HG03378 (cell line): Measurements from ENCODE around the gene EXOC3.

Experiments used
- ATAC-seq: cut with Tn5 transposase; IDR thresholded peaks from one replicate; pipeline ENCODE4 v1.9.1; 2021; ENCODE audit warnings: mild to moderate bottlenecking, moderate library complexity; ENCODE audit not compliant: unreplicated experiment

Gene EXOC3

DNA sequence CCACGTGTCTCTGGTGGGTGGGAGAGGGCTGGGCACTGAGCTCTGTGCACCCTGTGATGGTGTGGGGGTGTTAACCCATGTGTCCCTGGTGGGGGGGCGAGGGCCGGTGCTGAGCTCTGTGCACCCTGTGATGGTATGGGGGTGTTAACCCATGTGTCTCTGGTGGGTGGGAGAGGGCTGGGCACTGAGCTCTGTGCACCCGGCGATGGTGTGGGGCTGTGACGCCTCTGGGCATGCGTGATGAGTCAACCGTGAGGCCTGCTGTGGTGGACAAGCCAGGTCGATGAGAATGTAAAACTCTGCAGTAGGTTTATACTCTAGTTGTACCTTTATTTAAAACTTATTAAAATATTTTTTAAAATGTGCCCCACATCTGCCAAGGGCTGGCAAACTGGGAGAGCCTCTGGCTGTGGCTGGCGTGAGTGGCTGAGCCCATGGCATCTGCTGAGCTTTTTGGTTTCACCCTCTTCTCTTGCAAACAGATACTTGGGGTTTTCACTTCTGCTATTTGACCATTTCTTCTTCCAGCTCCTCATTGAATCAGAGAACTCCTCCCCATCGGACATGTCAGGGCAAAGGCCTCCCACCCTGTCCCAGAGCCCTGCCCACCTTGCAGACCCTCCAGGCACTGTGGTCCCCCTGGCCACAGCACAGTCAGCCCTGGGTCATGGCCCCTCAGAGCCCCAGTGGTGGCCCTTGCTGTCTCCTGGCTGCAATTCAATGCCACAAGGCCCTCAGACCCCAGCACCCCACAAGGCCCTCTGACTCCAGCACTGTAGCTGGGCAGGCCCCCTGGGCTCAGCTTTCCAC is 18.5 kb upstream of the EXOC3 start:
- ATAC-seq = peak; percentile 88

DNA sequence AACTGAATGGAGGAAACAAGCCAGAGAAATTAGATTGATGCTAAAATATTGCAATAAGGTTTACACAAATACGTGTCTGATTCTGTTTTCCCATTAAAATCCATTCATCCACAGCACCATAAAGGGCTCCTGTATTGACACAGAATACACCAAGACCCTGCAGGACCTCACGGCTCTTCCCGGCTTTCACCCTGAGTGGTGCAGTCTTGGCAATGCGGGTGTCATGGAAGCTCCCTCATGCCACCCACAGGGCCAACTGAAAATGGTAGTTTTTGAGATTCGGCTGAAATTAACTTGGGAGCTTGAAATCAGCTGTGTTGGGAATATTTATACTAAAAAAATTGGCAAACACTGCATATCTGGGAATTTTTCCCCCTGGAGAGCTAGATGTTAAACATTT is 17.3 kb upstream of the EXOC3 start:
- ATAC-seq = no peak

GRCh38 chr5:426392-426976 is 16.5 kb upstream of the EXOC3 start:
- no peak for ATAC-seq

DNA sequence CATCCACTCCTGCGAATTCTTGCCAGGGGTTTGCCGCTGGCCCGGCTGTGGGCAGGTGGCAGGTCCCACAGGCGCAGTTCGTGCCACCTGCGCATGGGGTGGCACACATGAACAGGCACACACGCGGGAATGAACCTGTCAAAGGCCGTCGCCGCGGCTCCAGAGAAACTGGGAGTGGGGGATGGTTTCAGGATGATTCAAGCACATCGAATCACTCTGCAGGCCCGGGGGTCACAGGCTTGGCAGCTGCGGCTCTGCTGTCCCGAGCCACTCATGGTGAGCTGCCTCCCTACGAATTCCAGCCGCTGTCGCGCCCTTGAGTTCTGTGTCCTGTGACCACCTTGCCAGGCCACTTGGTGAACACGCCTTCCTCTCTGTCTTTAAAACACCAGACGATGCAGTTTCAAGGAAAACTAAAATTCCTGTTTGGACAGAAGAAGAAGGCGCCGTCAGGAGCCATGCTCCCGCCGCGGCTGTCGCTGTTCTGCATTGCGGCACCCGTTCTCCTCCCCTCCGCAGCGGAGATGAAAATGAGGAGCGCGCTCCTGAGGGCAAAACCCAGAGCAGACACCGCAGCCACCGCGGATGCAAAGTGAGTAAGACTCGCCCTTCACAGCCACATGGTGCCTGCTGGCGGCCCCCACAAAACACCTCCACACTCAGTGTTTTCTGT is 15.4 kb upstream of the EXOC3 start:
- ATAC-seq = no peak

DNA sequence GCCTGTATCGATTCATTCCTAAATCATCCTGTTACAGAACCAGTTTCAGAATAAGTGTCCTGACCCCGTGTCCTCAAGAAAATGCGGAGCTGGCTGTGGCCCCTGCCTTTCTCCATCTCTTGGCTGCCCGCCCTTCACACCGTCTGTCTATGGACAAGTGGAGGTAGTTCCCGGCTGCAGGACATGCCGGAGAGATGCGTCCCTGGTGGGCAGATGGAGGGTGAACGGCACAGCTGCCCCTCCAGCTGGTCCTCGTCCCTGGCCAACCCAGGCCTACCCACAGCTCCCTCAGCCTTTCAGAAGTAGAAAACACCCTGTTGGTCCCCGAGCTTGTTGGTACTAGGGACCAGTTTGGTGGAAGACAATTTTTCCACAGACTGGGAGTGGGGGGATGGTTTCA is 14.8 kb upstream of the EXOC3 start:
- ATAC-seq = no peak

DNA sequence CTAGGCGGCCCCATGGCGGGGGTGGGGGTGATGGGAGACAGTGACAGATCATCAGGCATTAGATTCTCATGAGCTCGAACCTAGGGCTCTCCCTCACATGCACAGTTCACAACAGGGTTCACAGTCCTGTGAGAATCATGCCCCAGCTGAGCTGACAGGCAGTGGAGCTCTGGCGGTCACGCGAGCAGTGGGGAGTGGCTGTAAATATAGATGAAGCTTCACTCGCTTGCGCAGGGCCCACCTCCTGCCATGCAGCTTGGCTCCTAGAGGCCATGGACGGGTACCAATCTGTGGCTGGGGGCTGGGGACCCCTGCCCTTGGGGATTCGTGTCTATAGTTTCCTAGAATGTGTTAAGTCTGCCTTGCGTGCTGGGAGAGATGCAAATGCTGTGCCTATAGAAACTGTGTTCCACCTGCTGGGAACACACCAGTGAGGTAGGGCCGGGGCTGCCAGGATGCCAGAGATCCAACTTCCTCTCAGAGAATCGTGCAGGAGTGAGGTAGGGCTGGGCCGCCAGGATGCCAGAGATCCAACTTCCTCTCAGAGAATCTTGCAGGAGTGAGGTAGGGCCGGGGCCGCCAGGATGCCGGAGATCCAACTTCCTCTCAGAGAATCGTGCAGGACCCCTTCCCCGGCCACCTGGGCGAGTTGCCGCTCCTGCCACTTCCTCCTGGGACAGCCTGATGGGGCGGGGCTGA is 14.1 kb upstream of the EXOC3 start:
- ATAC-seq = no peak

DNA sequence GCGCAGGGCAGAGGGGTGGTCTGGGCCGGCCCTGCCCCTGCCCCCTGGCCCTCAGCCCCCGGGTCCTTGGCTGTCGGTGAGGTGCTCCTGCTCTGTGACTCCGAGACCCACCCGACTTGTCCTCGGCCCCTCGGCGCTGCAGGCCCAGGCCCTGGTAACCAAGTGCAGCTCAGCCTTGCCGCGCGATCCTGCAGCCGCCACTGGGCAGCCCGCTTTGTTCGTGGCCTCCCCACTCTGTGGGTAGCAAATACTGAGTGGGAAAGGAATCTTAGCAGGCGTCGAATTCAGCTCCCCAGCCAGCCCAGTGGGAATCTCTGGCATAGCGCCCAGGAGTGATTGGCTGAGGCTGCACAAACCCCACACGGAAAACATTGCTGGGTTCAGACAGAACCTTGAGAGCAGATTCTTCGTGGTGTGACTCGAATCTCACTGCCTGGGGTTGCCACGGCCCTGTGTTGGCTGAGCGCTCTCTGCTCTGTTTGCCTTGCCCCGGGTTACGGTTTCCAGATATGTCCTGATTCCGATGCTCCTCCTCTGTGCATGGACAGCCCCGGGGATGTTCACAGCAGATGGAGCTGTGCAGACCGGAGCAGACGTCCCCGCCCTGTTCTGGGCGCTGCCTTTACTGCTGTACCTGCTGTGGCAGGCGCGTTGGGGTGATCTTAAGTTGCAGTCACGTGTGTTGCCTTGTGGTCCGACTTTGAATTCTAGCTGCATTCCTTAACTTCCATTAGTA is 13.4 kb upstream of the EXOC3 start:
- no peak for ATAC-seq

DNA sequence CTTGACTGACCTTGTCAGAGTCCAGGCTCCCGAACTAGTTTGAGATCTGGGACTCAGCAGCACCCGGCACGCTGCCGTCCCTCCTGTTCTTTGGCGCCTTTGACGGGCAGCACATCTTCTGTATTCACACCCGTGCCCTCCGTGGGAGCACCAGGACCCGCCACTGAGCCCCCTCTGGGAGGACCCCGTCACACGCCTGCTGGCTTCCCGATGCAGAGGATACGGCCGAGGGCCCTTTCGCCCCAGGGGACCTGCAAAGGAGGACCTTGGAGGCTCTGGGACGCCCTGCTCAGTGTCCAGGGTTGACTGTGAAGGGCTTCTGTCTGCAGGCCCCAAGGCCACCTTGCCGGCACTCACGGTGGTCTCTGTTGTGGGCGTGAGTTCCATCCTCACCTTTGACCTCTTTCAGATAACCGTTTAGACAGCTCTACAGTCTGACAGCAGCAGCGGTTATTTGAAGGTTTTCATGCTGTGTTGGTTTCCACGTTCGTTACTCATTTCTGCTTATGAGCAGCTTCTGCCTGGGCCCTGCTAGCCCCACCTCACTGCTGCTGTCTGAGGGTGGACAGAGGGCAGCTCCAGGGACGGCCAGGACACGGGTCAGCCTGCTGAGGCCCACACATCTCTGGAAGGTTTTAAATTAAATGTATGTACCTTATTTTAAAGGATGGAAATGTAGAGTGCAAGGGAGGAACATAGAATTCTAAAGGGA is 12.6 kb upstream of the EXOC3 start:
- no peak for ATAC-seq

DNA sequence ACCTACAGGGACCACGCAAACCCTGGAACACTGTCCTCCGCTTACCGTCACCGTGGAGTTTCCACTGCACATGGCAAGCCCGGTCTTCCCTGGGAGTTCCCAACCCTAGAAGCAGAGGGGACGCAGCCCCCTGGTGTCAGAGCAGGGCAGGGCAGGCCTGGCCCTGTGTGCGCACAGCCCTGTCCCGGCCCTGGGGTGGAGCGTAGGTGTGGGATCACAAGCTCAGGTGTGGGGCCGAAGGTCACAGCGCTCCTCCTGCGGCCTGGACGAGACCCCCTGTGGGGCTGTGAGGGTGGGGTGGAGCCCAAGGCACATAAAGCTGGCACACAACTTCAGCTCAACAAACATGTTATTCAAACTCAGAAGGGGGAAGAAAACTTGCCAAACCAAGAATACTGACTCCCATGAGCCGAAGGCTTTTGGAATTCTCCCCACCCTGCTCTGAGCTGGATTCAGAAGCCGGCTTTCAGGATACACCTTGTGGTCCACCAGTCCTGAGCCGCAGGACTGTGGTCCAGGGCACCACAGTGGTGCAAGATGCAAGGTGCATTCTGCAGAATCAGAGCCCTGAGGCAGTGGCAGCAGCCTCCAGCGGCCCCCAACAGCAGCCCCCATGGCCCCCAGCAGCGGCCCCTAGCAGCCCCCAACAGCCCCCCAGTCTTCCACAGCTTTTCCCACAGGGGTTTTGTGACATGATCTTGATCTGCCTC is 11.8 kb upstream of the EXOC3 start:
- ATAC-seq = peak; percentile 58

DNA sequence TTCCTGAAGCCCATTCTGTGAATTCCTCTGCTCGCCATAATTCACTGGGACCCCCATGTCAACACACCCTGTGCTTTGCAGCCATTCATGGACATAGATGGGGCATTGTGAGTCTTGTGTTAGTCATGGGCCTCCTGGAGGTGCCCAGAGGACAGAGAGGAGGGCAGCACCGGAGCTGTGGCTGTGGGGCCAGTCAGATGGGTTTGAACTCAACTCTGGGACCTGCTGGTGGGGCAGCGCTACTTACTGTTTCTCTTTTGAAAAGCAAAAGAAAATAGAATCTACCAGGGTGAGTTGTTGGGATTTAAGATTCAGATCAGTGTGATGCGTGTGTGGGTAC is 11.3 kb upstream of the EXOC3 start:
- no peak for ATAC-seq

- ATAC-seq = no peak
Measured at GRCh38 chr5:432201-432927, 10.6 kb upstream of the EXOC3 start.

GRCh38 chr5:432928-433791 is 9.8 kb upstream of the EXOC3 start:
- ATAC-seq = no peak

DNA sequence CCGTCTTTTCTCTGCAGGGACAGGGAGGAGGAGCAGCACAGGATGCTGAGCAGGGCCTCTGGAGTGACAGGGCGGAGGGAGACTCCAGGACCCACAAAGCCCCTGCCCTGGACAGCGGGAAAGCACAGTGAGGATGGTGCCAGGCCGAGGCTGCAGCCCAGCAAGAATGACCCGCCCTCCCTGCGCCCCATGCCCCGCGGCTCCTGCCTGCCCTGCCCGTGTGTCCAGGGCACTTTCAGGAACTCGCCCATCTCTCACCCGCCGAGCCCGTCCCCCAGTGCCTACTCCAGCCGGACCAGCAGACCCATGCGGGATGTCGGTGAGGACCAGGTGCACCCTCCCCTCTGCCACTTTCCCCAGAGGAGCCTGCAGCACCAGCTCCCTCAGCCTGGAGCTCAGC is 9.1 kb upstream of the EXOC3 start:
- ATAC-seq = no peak

DNA sequence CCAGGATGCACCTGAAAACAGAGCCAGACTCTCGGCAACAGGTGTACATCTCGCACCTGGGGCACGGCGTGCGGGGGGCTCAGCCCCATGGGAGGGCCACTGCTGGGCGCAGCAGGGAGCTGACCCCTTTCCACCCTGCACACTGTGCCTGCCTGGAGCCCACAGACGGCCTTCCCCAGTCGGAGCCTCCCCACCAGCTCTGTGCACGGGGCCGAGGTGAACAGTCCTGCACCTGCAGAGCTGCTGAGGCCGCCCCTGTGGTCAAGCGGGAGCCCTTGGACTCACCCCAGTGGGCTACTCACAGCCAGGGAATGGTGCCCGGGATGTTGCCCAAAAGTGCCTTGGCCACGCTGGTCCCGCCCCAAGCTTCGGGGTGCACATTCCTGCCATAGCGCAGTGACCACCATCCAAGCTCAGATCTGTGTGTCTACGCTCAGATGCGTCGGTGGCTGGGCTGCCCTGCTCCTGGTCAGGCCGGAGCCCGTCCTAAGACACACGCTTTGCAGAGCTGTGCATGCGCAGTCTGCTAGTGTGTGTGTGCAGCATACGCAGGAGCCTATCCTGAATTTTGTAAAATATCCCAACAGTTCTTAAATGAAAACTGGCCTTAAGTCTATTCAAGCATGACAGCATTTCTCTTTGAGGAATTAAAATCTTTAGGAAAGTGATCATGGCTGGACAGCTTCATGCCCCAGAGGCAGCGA is 8.4 kb upstream of the EXOC3 start:
- ATAC-seq = no peak

- no peak for ATAC-seq
Measured at GRCh38 chr5:435156-435790, 7.7 kb upstream of the EXOC3 start.

DNA sequence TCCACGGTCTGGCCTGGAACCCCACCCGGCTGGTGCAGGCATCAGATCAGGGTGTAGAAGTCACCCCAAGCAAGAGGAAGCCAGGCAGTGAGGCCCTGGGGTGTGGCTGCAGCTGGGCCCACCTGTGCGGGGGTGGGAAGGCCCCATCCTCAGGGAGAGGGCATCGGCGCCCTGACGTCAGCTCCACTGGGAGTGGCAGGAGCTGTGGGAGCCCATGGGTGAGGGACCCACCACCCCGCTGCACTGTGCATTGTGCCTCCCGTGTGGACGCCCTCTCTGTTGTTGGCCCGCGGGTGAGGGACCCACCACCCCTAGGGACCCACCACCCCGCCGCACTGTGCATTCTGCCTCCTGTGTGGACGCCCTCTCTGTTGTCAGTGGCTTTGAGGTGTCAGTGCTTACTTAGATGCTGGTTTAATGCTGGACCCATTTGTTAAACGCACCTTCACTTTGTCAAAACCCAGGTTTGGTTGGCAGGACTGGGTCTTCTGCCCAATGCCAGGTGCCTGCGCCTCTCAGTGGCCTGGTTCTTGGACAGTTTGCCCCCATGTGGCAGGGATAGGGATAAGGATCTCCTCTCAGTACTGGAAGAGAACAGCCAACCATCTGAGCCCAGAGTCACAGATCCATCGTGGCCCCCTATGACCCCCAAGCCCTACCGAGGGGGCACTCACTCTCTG is 6.9 kb upstream of the EXOC3 start:
- ATAC-seq = no peak

DNA sequence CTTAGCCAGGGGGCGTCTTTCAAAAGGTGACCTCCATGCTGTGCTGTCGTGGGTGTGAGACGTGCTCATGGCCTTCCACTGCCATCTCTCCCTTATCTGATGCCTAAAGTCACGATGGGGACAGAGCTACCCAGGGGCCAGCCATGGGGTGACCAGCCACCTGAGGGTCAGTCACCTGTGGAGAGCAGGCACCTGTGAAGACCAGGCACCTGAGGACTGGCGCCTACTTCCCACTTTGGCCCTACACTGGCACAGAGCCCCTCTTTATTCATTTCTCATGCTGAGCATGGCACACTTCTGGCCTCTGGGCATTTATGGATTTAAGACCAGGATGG is 6.4 kb upstream of the EXOC3 start:
- ATAC-seq = no peak
